HL-60 (cell line): ENCODE measurements around the gene SCN10A.

Experiments
- GABPA ChIP-seq: IDR thresholded peaks from 2 replicates; pipeline ENCODE4 v1.6.1; 2012; ENCODE audit warnings: low read depth
- TF ChIP-seq, protein P1 (sequence below): IDR thresholded peaks from one replicate; pipeline ENCODE4 v1.5.1; 2011; ENCODE audit warnings: low read length, control low read depth, inconsistent platforms; ENCODE audit not compliant: insufficient read depth

- TF ChIP-seq, protein P1, sequence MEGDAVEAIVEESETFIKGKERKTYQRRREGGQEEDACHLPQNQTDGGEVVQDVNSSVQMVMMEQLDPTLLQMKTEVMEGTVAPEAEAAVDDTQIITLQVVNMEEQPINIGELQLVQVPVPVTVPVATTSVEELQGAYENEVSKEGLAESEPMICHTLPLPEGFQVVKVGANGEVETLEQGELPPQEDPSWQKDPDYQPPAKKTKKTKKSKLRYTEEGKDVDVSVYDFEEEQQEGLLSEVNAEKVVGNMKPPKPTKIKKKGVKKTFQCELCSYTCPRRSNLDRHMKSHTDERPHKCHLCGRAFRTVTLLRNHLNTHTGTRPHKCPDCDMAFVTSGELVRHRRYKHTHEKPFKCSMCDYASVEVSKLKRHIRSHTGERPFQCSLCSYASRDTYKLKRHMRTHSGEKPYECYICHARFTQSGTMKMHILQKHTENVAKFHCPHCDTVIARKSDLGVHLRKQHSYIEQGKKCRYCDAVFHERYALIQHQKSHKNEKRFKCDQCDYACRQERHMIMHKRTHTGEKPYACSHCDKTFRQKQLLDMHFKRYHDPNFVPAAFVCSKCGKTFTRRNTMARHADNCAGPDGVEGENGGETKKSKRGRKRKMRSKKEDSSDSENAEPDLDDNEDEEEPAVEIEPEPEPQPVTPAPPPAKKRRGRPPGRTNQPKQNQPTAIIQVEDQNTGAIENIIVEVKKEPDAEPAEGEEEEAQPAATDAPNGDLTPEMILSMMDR: no peak
- TF ChIP-seq GABPA: no peak
Measured at GRCh38 chr3:38742550-38742949, 73.5 kb downstream of the SCN10A start.
